ENCODE measurements around the gene ABCA2.

GRCh38 chr9:137030006-137030405 lies 2.0 kb upstream of the ABCA2 start:
- TF ChIP-seq POLR2A (IDR thresholded peaks at IDR 0.05; ENCODE audit: low read length) (no peak), GATA1 (IDR thresholded peaks at IDR 0.05; ENCODE audit: low read depth, low read length) (no peak)

All from erythroblast (primary cell).